ENCODE results near the gene SPAG9.

The SPAG9 gene

GRCh38 chr17:50918933-50919296 lies 201.8 kb downstream of the SPAG9 start:
- Histone ChIP-seq H3K36me3 (ENCODE audit: insufficient read depth, low read length) (no peaks in the 10 kb centered on the region), H3K4me1 (ENCODE audit: insufficient read depth, low read length) (peaks cover 36% of the 10 kb centered on the region), H3K9ac (ENCODE audit: low read depth, low read length) (no peak overlapping the region), H3K27ac (ENCODE audit: low read depth, low read length) (no peak overlapping the region), H3K27me3 (ENCODE audit: insufficient read depth, low read length) (no peaks in the 10 kb centered on the region), H3K4me3 (ENCODE audit: low read length) (no peak overlapping the region), H3K9me3 (ENCODE audit: insufficient read depth, low read depth, low read length) (no peaks in the 10 kb centered on the region)
- 90% methylated on average over 5 of the region's 5 CpGs for WGBS

- H3K9ac ChIP-seq (ENCODE audit: low read depth, low read length), result no peak overlapping the region
Observed at GRCh38 chr17:50918071-50918932, 202.4 kb downstream of the SPAG9 start.

GRCh38 chr17:50917418-50917743 lies 203.3 kb downstream of the SPAG9 start:
- 19% methylated on average over 7 of the region's 7 CpGs for WGBS
- Histone ChIP-seq H3K9ac (ENCODE audit: low read depth, low read length) (no peak overlapping the region), H3K4me3 (ENCODE audit: low read length) (no peak overlapping the region), H3K36me3 (ENCODE audit: insufficient read depth, low read length) (no peaks in the 10 kb centered on the region), H3K9me3 (ENCODE audit: insufficient read depth, low read depth, low read length) (no peaks in the 10 kb centered on the region), H3K27me3 (ENCODE audit: insufficient read depth, low read length) (no peaks in the 10 kb centered on the region), H3K4me1 (ENCODE audit: insufficient read depth, low read length) (peaks cover 36% of the 10 kb centered on the region), H3K27ac (ENCODE audit: low read depth, low read length) (peak overlapping the region; percentile 78; the same call in 1 of the 2 replicates)

More at GRCh38 chr17:50918071-50918932, 202.4 kb downstream of the SPAG9 start:
- 83% methylated on average over 21 of the region's 21 CpGs for WGBS
- Histone ChIP-seq H3K9me3 (ENCODE audit: insufficient read depth, low read depth, low read length) (no peaks in the 10 kb centered on the region), H3K27me3 (ENCODE audit: insufficient read depth, low read length) (no peaks in the 10 kb centered on the region), H3K4me3 (ENCODE audit: low read length) (no peak overlapping the region), H3K4me1 (ENCODE audit: insufficient read depth, low read length) (peaks cover 36% of the 10 kb centered on the region), H3K36me3 (ENCODE audit: insufficient read depth, low read length) (no peaks in the 10 kb centered on the region), H3K27ac (ENCODE audit: low read depth, low read length) (peak overlapping the region; percentile 76; the same call in 1 of the 2 replicates)

- H3K9ac ChIP-seq (ENCODE audit: low read depth, low read length), result no peak overlapping the region
- H3K27me3 ChIP-seq (ENCODE audit: insufficient read depth, low read length), result no peaks in the 10 kb centered on the region
- H3K27ac ChIP-seq (ENCODE audit: low read depth, low read length), result peak overlapping the region; percentile 78; the same call in 1 of the 2 replicates
- H3K4me1 ChIP-seq (ENCODE audit: insufficient read depth, low read length), result peaks cover 40% of the 10 kb centered on the region
- no peaks in the 10 kb centered on the region for H3K36me3 ChIP-seq (ENCODE audit: insufficient read depth, low read length)
- H3K4me3 ChIP-seq (ENCODE audit: low read length), result no peak overlapping the region
- H3K9me3 ChIP-seq (ENCODE audit: insufficient read depth, low read depth, low read length), result no peaks in the 10 kb centered on the region
- WGBS, result 43% methylated on average over 18 of the region's 18 CpGs
Observed at GRCh38 chr17:50916708-50917417, 203.8 kb downstream of the SPAG9 start.

GRCh38 chr17:50916026-50916707 lies 204.5 kb downstream of the SPAG9 start:
- H3K4me1 ChIP-seq (ENCODE audit: insufficient read depth, low read length), result peaks cover 43% of the 10 kb centered on the region
- 90% methylated on average over 2 of the region's 2 CpGs for WGBS

GRCh38 chr17:50914505-50915063 lies 206.1 kb downstream of the SPAG9 start:
- WGBS, result 75% methylated on average over 11 of the region's 11 CpGs
- H3K4me3 ChIP-seq (ENCODE audit: low read length), result no peak overlapping the region
- no peak overlapping the region for H3K9ac ChIP-seq (ENCODE audit: low read depth, low read length)
- H3K27ac ChIP-seq (ENCODE audit: low read depth, low read length), result no peak overlapping the region; the same call in 1 of the 2 replicates
- no peaks in the 10 kb centered on the region for H3K9me3 ChIP-seq (ENCODE audit: insufficient read depth, low read depth, low read length)
- H3K4me1 ChIP-seq (ENCODE audit: insufficient read depth, low read length), result peaks cover 40% of the 10 kb centered on the region
- no peaks in the 10 kb centered on the region for H3K27me3 ChIP-seq (ENCODE audit: insufficient read depth, low read length)
- no peaks in the 10 kb centered on the region for H3K36me3 ChIP-seq (ENCODE audit: insufficient read depth, low read length)

More at GRCh38 chr17:50916026-50916707, 204.5 kb downstream of the SPAG9 start:
- H3K27me3 ChIP-seq (ENCODE audit: insufficient read depth, low read length), result no peaks in the 10 kb centered on the region
- no peaks in the 10 kb centered on the region for H3K9me3 ChIP-seq (ENCODE audit: insufficient read depth, low read depth, low read length)
- no peak overlapping the region; the same call in 1 of the 2 replicates for H3K27ac ChIP-seq (ENCODE audit: low read depth, low read length)
- no peak overlapping the region for H3K4me3 ChIP-seq (ENCODE audit: low read length)
- no peaks in the 10 kb centered on the region for H3K36me3 ChIP-seq (ENCODE audit: insufficient read depth, low read length)
- no peak overlapping the region for H3K9ac ChIP-seq (ENCODE audit: low read depth, low read length)

- Histone ChIP-seq H3K4me3 (ENCODE audit: low read length) (no peak overlapping the region), H3K27me3 (ENCODE audit: insufficient read depth, low read length) (no peaks in the 10 kb centered on the region), H3K27ac (ENCODE audit: low read depth, low read length) (no peak overlapping the region), H3K36me3 (ENCODE audit: insufficient read depth, low read length) (no peaks in the 10 kb centered on the region), H3K4me1 (ENCODE audit: insufficient read depth, low read length) (peaks cover 37% of the 10 kb centered on the region), H3K9ac (ENCODE audit: low read depth, low read length) (no peak overlapping the region), H3K9me3 (ENCODE audit: insufficient read depth, low read depth, low read length) (no peaks in the 10 kb centered on the region)
- WGBS, result 97% methylated on average over 2 of the region's 2 CpGs
Observed at GRCh38 chr17:50913120-50913519, 207.5 kb downstream of the SPAG9 start.
